ENCODE measurements around the gene TMEM100.

The TMEM100 gene

GRCh38 chr17:55710829-55711496 lies 11.7 kb downstream of the TMEM100 start:
- no peak overlapping the region for H3K4me3 Mint-ChIP-seq

GRCh38 chr17:55710410-55710809 lies 12.3 kb downstream of the TMEM100 start:
- Mint-ChIP-seq H3K36me3 (no peaks in the 10 kb centered on the region), H3K4me3 (no peak overlapping the region), H3K27ac (no peak overlapping the region), H3K9me3 (no peaks in the 10 kb centered on the region), H3K4me1 (no peaks in the 10 kb centered on the region), H3K27me3 (peaks cover 7% of the 10 kb centered on the region)

More at GRCh38 chr17:55710829-55711496, 11.7 kb downstream of the TMEM100 start:
- Mint-ChIP-seq H3K27ac (no peak overlapping the region), H3K9me3 (no peaks in the 10 kb centered on the region), H3K4me1 (no peaks in the 10 kb centered on the region), H3K27me3 (peaks cover 5% of the 10 kb centered on the region), H3K36me3 (no peaks in the 10 kb centered on the region)

DNA sequence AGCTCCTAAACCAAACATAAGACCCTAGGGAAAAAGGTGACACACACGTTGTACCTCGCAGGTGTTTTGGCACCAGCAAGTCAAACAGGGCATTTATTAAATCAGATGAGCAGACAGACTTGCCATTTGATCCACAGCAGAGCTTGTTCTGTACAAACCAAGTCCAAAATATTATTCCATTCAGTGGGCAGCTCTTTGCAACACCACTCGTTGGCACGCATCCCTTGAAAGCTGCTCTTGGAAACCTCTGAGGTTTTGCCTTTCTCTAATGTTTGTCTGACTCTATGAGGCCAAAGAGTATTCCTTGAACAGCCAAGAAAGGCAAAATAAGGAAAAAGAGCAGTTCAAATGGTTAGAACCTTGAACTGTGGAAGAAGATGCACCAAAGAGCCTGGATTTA lies 12.7 kb downstream of the TMEM100 start:
- Mint-ChIP-seq H3K36me3 (no peaks in the 10 kb centered on the region), H3K27ac (no peak overlapping the region), H3K27me3 (peaks cover 7% of the 10 kb centered on the region), H3K4me3 (no peak overlapping the region), H3K4me1 (no peaks in the 10 kb centered on the region), H3K9me3 (no peaks in the 10 kb centered on the region)

DNA sequence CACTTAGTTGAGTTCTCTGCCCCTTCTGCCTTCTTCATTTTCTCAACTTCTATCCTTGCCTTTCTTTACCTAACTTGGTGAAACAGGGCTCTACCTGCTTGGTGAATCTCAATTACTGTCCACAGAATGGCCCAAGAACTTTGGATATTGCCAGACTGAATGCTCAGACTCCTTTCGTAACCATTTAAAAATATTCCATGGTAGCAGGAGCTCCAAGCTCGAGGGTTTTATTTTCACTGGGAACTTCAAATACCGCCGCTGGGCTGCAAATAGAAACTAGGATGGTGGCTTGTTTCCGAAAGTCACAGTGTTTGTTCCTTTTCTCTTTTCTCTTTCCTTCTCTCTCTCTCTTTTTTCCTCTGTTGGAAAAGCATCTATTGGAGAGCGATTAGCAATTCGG lies 13.2 kb downstream of the TMEM100 start:
- H3K27ac Mint-ChIP-seq: no peak overlapping the region
- H3K36me3 Mint-ChIP-seq: no peaks in the 10 kb centered on the region
- H3K27me3 Mint-ChIP-seq: peaks cover 7% of the 10 kb centered on the region
- no peak overlapping the region for H3K4me3 Mint-ChIP-seq
- no peaks in the 10 kb centered on the region for H3K4me1 Mint-ChIP-seq
- H3K9me3 Mint-ChIP-seq: no peaks in the 10 kb centered on the region

DNA sequence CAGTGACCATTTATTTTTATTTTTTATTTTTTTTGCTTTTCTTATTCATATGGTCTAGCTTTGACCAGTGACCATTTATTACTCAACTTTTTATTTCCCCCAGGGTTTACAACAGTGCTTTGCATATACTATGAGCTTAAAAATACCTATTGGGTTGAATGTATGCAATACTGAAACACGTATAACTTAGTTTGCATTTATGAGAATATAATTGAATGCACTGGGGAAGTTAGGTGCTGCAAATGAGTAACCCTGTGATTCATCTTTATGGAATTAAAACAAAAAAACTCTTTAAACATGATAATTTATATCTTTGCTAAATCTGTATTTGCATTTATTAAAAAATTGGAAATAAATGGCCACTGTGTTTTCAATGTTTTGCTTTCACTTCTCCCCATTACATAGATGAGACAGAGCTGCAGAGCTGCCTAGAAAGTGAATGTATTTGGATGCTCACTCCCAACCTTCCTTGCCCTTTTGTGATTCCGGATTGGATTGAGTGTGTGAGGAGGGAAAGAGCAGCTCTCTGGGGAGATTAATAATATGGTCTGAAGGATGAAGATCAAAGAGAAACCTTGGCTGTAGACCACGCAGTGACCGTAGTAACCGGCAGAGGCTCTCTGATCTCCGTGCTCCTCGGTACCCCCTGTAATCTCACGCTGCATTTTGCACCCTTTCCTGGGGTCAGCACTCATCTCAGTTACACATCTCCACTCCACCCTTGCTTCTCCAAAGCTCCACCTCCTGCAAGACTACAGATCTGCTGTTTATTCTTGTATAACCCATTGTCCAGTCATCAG lies 14.3 kb downstream of the TMEM100 start:
- Mint-ChIP-seq H3K9me3 (no peaks in the 10 kb centered on the region), H3K27ac (no peak overlapping the region), H3K27me3 (peaks cover 7% of the 10 kb centered on the region), H3K4me1 (no peaks in the 10 kb centered on the region), H3K36me3 (no peaks in the 10 kb centered on the region), H3K4me3 (no peak overlapping the region)

GRCh38 chr17:55706808-55707773 lies 15.6 kb downstream of the TMEM100 start:
- H3K4me1 Mint-ChIP-seq: no peaks in the 10 kb centered on the region
- peaks cover 10% of the 10 kb centered on the region for H3K27me3 Mint-ChIP-seq
- H3K27ac Mint-ChIP-seq: no peak overlapping the region
- no peak overlapping the region for H3K4me3 Mint-ChIP-seq
- no peaks in the 10 kb centered on the region for H3K9me3 Mint-ChIP-seq
- H3K36me3 Mint-ChIP-seq: no peaks in the 10 kb centered on the region

- H3K4me3 Mint-ChIP-seq: no peak overlapping the region
- H3K27me3 Mint-ChIP-seq: peaks cover 15% of the 10 kb centered on the region
- H3K36me3 Mint-ChIP-seq: no peaks in the 10 kb centered on the region
- no peak overlapping the region for H3K27ac Mint-ChIP-seq
- H3K9me3 Mint-ChIP-seq: no peaks in the 10 kb centered on the region
- H3K4me1 Mint-ChIP-seq: no peaks in the 10 kb centered on the region
Observed at GRCh38 chr17:55705847-55706246, 16.8 kb downstream of the TMEM100 start.

- H3K27ac Mint-ChIP-seq: no peak overlapping the region
- no peaks in the 10 kb centered on the region for H3K9me3 Mint-ChIP-seq
- peaks cover 20% of the 10 kb centered on the region for H3K27me3 Mint-ChIP-seq
- H3K36me3 Mint-ChIP-seq: no peaks in the 10 kb centered on the region
- H3K4me3 Mint-ChIP-seq: no peak overlapping the region
- H3K4me1 Mint-ChIP-seq: no peaks in the 10 kb centered on the region
Observed at GRCh38 chr17:55704401-55704800, 18.3 kb downstream of the TMEM100 start.

DNA sequence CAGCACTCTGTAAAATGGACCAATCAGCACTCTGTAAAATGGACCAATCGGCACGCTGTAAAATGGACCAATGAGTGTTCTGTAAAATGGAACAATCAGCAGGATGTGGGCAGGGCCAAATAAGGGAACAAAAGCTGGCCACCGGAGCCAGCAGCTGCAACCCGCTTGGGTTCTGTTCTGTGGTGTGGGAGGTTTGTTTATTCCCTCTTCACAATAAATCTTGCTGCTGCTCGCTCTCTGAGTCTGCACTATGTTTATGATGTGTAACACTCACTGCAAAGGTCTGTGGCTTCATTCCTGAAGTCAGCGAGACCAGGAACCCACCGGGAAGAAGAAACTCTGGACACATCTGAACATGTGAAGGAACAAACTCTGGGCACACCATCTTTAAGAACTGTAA lies 20.5 kb downstream of the TMEM100 start:
- Mint-ChIP-seq H3K27me3 (peaks cover 20% of the 10 kb centered on the region), H3K9me3 (no peaks in the 10 kb centered on the region), H3K36me3 (no peaks in the 10 kb centered on the region), H3K4me1 (no peaks in the 10 kb centered on the region), H3K27ac (no peak overlapping the region), H3K4me3 (no peak overlapping the region)

- no peaks in the 10 kb centered on the region for H3K36me3 Mint-ChIP-seq
- no peak overlapping the region for H3K4me3 Mint-ChIP-seq
- H3K27ac Mint-ChIP-seq: no peak overlapping the region
- H3K9me3 Mint-ChIP-seq: no peaks in the 10 kb centered on the region
- H3K27me3 Mint-ChIP-seq: peaks cover 23% of the 10 kb centered on the region
- no peaks in the 10 kb centered on the region for H3K4me1 Mint-ChIP-seq
Observed at GRCh38 chr17:55699181-55699860, 23.3 kb downstream of the TMEM100 start.

GRCh38 chr17:55694286-55694910 lies 28.3 kb downstream of the TMEM100 start:
- Mint-ChIP-seq H3K36me3 (no peaks in the 10 kb centered on the region), H3K27me3 (peaks cover 14% of the 10 kb centered on the region), H3K9me3 (no peaks in the 10 kb centered on the region), H3K4me3 (no peak overlapping the region), H3K4me1 (no peaks in the 10 kb centered on the region), H3K27ac (no peak overlapping the region)

GRCh38 chr17:55693254-55694216 lies 29.1 kb downstream of the TMEM100 start:
- Mint-ChIP-seq H3K36me3 (no peaks in the 10 kb centered on the region), H3K4me1 (no peaks in the 10 kb centered on the region), H3K4me3 (no peak overlapping the region), H3K9me3 (no peaks in the 10 kb centered on the region), H3K27ac (no peak overlapping the region), H3K27me3 (peaks cover 16% of the 10 kb centered on the region)

GRCh38 chr17:55692276-55692675 lies 30.4 kb downstream of the TMEM100 start:
- no peak overlapping the region for H3K4me3 Mint-ChIP-seq
- H3K4me1 Mint-ChIP-seq: no peaks in the 10 kb centered on the region
- no peaks in the 10 kb centered on the region for H3K36me3 Mint-ChIP-seq
- H3K27ac Mint-ChIP-seq: no peak overlapping the region
- H3K9me3 Mint-ChIP-seq: no peaks in the 10 kb centered on the region
- peaks cover 14% of the 10 kb centered on the region for H3K27me3 Mint-ChIP-seq

GRCh38 chr17:55691666-55692065 lies 31.0 kb downstream of the TMEM100 start:
- Mint-ChIP-seq H3K4me3 (no peak overlapping the region), H3K9me3 (no peaks in the 10 kb centered on the region), H3K27me3 (peaks cover 12% of the 10 kb centered on the region), H3K27ac (no peak overlapping the region), H3K36me3 (no peaks in the 10 kb centered on the region), H3K4me1 (no peaks in the 10 kb centered on the region)

All from activated naive CD4-positive, alpha-beta T cell treated with anti-CD3 and anti-CD28 coated beads, Interleukin-2, amount 50 U/mL, for 24 hours (primary cell).